CD14-positive monocyte (primary cell): ENCODE results near the gene BBLN. TPM values are rescaled to one million over a fixed set of nuclear protein-coding genes. Genes with fewer than 3 reads are reported as not detected.

Source experiments
- DNase-seq, 3 donors: peaks; one replicate each; pipeline ENCODE4 v3.0.0-alpha.2; 2011 to 2022
- H2AFZ ChIP-seq: 2 replicates; pipeline ENCODE4 v1.6.0; 2012; ENCODE audit warnings: mild to moderate bottlenecking, low read depth, low read length, inconsistent platforms; ENCODE audit not compliant: insufficient read depth, poor library complexity, severe bottlenecking
- H3K27ac ChIP-seq, 2 donors: 1 replicate in 1 of 2; 2 replicates in 1 of 2; pipeline ENCODE4 v1.5.1; 2012 to 2013; ENCODE audit warnings: low read length in 2 of 2, control low read depth in 1 of 2, inconsistent platforms in 1 of 2, low read depth in 1 of 2, mild to moderate bottlenecking in 1 of 2
- H3K27me3 ChIP-seq, 2 donors: one replicate each; pipeline versions ENCODE4 v1.6.0 to v1.6.1; 2011 to 2013; ENCODE audit warnings: low read length in 2 of 2; ENCODE audit not compliant: control insufficient read depth in 2 of 2, insufficient read depth in 2 of 2
- H3K36me3 ChIP-seq, 2 donors: replicated peaks in 1 of 2; 1 replicate in 1 of 2; 2 replicates in 1 of 2; pipeline versions ENCODE4 v1.5.1 to v1.6.1; 2012 to 2013; ENCODE audit warnings: low read length in 2 of 2, control low read depth in 1 of 2, inconsistent platforms in 1 of 2, mild to moderate bottlenecking in 1 of 2; ENCODE audit not compliant: insufficient read depth in 2 of 2, control insufficient read depth in 1 of 2
- H3K4me1 ChIP-seq, 2 donors: 1 replicate in 1 of 2; 2 replicates in 1 of 2; pipeline versions ENCODE4 v1.5.1 to v1.6.1; 2012 to 2013; ENCODE audit warnings: low read length in 2 of 2, control low read depth in 1 of 2, inconsistent platforms in 1 of 2, mild to moderate bottlenecking in 1 of 2, moderate library complexity in 1 of 2; ENCODE audit not compliant: insufficient read depth in 2 of 2, control insufficient read depth in 1 of 2
- H3K4me2 ChIP-seq: replicated peaks from 2 replicates; pipeline ENCODE3; 2012; ENCODE audit warnings: low read length, moderate library complexity, mild to moderate bottlenecking; ENCODE audit not compliant: poor library complexity, severe bottlenecking; ENCODE audit errors: extremely low read depth
- H3K4me3 ChIP-seq, 3 experiments: fragments of 200-600 bp in 1 of 3; sonication (generic) in 1 of 3; replicated peaks in 1 of 3; 1 replicate in 2 of 3; 2 replicates in 1 of 3; pipeline ENCODE4 v1.5.1; 2011 to 2013; ENCODE audit warnings: low read length in 3 of 3, mild to moderate bottlenecking in 3 of 3, control low read depth in 2 of 3, low read depth in 2 of 3, inconsistent platforms in 1 of 3, moderate library complexity in 1 of 3
- H3K79me2 ChIP-seq: 2 replicates; pipeline ENCODE4 v1.6.0; 2012; ENCODE audit warnings: mild to moderate bottlenecking, control low read depth, inconsistent platforms, low read length, moderate library complexity; ENCODE audit not compliant: insufficient read depth
- H3K9ac ChIP-seq: 2 replicates; pipeline ENCODE4 v1.6.0; 2017; ENCODE audit warnings: low read length, mild to moderate bottlenecking; ENCODE audit not compliant: insufficient read depth, poor library complexity, severe bottlenecking
- H3K9me3 ChIP-seq, 2 donors: replicated peaks in 1 of 2; 1 replicate in 1 of 2; 2 replicates in 1 of 2; pipeline versions ENCODE4 v1.5.1 to v1.6.1; 2012 to 2013; ENCODE audit warnings: low read length in 2 of 2, control low read depth in 1 of 2; ENCODE audit not compliant: control insufficient read depth in 1 of 2, insufficient read depth in 1 of 2
- H4K20me1 ChIP-seq: 2 replicates; pipeline ENCODE4 v1.6.0; 2012; ENCODE audit warnings: mild to moderate bottlenecking, low read length, control low read depth, moderate library complexity; ENCODE audit not compliant: insufficient read depth
- H3K27ac Mint-ChIP-seq, 7 donors: one replicate each; pipeline ENCODE4 v1.8.0; 2020; ENCODE audit warnings: mild to moderate bottlenecking in 7 of 7, mixed read lengths in 7 of 7, moderate library complexity in 6 of 7, inconsistent platforms in 2 of 7
- H3K27me3 Mint-ChIP-seq, 3 donors: one replicate each; pipeline ENCODE4 v1.8.0; 2021 to 2022; ENCODE audit warnings: low read depth in 3 of 3, mild to moderate bottlenecking in 3 of 3, mixed read lengths in 3 of 3, moderate library complexity in 3 of 3, inconsistent platforms in 1 of 3
- H3K36me3 Mint-ChIP-seq, 2 donors: one replicate each; pipeline ENCODE4 v1.8.0; 2020; ENCODE audit warnings: mixed read lengths in 2 of 2, inconsistent platforms in 1 of 2, mild to moderate bottlenecking in 1 of 2
- H3K4me1 Mint-ChIP-seq: one replicate; pipeline ENCODE4 v1.8.0; 2020; ENCODE audit warnings: mild to moderate bottlenecking, mixed read lengths
- H3K4me3 Mint-ChIP-seq, 2 donors: one replicate each; pipeline ENCODE4 v1.8.0; 2020; ENCODE audit warnings: mild to moderate bottlenecking in 2 of 2, mixed read lengths in 2 of 2, moderate library complexity in 1 of 2
- H3K9me3 Mint-ChIP-seq, 7 donors: one replicate each; pipeline ENCODE4 v1.8.0; 2020 to 2022; ENCODE audit warnings: mixed read lengths in 7 of 7, mild to moderate bottlenecking in 6 of 7, moderate library complexity in 6 of 7, inconsistent platforms in 2 of 7
- WGBS: methylation state at CpG from one replicate; pipeline ENCODE4 v1.1.5; 2013; ENCODE audit warnings: missing lambda C conversion rate; ENCODE audit not compliant: insufficient coverage; 5-methylcytosine and 5-hydroxymethylcytosine counted together
- intact Hi-C, 2 donors: fragments of 100-400 bp; cut with micrococcal nuclease; formaldehyde crosslinking; loops; one replicate each; pipeline versions ENCODE4 v1.15.0 to v1.15.1; 2023
- polyA plus RNA-seq, 3 donors: library from polyadenylated mRNA; depleted of rRNA in 1 of 3; unstranded in 2 of 3; stranded (reverse) in 1 of 3; fragments of 300-500 nt in 2 of 3; fragments of >200 nt in 1 of 3; fragmentation: Illumina TruSeq in 2 of 3; gene quantifications; 1 replicate in 2 of 3; 2 replicates in 1 of 3; pipeline ENCODE4 v1.2.3, GENCODE V29; 2012 to 2021
- TF ChIP-seq, protein P1 (sequence below): fragments of 200-600 bp; IDR thresholded peaks from one replicate; pipeline ENCODE4 v1.8.0; 2022; ENCODE audit warnings: antibody characterized with exemption, mild to moderate bottlenecking

BBLN gene
- polyA plus RNA-seq, 3 donors, result 51.5 to 74.8 (median 54.5) TPM

DNA sequence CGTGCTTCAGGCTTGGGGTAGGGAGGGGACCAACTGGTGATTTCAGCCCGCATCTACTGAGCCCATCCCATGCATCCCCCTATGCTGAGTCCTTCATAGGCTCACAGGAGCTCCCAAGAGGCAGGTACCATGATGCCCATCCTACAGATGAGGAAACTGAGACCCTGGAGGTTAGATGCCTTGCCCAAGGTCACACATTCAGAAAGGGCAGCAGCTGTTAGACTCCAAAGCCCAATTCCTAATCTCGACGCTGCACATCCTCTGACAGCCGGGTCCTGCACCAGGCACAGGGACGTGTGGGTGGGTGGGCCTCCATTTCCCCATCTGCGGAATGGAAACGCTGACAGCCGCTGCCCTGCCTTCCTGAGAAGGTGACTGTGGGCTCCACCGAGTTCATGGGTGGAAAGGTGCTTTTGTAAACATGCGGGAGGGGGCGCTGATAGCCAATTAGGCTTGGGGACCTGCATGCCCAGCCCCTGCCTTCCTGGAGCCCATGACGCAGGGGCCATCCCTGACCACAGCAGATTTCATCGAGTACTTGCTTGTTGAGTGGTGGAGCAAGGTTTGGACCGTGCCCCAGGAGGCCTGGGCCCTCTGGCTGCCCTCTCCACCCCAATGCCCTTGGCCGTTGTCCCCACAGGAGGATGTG lies 45.4 kb downstream of the BBLN start:
- Histone ChIP-seq H3K4me2 (no peak overlapping the region), H3K36me3 (no peaks in the 10 kb centered on the region), H3K9ac (no peak overlapping the region), H3K79me2 (no peaks in the 10 kb centered on the region), H3K4me3 (no peak overlapping the region), H3K4me1 (peaks cover 18 to 32% of the 10 kb centered on the region in 2 donors), H4K20me1 (no peaks in the 10 kb centered on the region), H2AFZ (no peak overlapping the region), H3K9me3 (no peaks in the 10 kb centered on the region), H3K27me3 (peaks cover 0 to 18% of the 10 kb centered on the region in 2 donors), H3K27ac (no peak overlapping the region)
- no peak overlapping the region for H3K27ac Mint-ChIP-seq
- intact Hi-C loops, result no loop called here
- TF ChIP-seq, protein P1, sequence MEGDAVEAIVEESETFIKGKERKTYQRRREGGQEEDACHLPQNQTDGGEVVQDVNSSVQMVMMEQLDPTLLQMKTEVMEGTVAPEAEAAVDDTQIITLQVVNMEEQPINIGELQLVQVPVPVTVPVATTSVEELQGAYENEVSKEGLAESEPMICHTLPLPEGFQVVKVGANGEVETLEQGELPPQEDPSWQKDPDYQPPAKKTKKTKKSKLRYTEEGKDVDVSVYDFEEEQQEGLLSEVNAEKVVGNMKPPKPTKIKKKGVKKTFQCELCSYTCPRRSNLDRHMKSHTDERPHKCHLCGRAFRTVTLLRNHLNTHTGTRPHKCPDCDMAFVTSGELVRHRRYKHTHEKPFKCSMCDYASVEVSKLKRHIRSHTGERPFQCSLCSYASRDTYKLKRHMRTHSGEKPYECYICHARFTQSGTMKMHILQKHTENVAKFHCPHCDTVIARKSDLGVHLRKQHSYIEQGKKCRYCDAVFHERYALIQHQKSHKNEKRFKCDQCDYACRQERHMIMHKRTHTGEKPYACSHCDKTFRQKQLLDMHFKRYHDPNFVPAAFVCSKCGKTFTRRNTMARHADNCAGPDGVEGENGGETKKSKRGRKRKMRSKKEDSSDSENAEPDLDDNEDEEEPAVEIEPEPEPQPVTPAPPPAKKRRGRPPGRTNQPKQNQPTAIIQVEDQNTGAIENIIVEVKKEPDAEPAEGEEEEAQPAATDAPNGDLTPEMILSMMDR, result no peak
- peaks cover 26% of the 10 kb centered on the region for H3K4me1 Mint-ChIP-seq
- DNase-seq, result no peak
- H3K36me3 Mint-ChIP-seq, result peaks cover 0 to 2% of the 10 kb centered on the region in 2 donors
- 88% methylated on average over 11 of the region's 16 CpGs for WGBS
- peaks cover 17 to 30% (median 26%) of the 10 kb centered on the region in 3 donors for H3K27me3 Mint-ChIP-seq
- H3K4me3 Mint-ChIP-seq, result peak overlapping the region in 1 of 2 donors; percentile 88
- H3K9me3 Mint-ChIP-seq, result peaks cover 0 to 8% (median 0%) of the 10 kb centered on the region in 7 donors

DNA sequence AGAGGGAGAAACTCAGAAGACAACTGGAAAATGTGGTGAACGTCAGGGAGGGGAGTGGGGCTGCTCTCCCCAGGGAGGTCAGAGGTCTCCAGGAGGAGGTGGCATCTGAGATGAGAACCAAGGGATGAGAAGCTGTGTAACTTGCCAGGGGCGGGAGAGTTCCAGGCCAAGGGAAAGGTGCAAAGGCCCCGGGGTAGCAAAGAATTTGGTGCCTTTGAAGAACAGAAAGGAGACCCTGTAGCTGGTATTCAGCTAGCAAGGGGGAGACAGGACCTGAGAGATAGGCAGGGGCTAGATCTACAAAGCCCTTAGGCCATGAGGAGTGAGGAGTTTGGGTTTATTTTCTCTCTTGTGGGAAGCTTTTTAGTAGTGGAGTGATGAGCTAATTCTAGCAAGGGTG lies 46.4 kb downstream of the BBLN start:
- H3K36me3 ChIP-seq, result no peaks in the 10 kb centered on the region
- H3K27ac ChIP-seq, result no peak overlapping the region
- WGBS, result 100% methylated on average over 3 of the region's 3 CpGs
- Mint-ChIP-seq H3K9me3 (peaks cover 0 to 8% (median 0%) of the 10 kb centered on the region in 7 donors), H3K27ac (peak overlapping the region in 1 of 7 donors; percentile 46), H3K27me3 (peaks cover 17 to 35% (median 26%) of the 10 kb centered on the region in 3 donors), H3K4me3 (no peak overlapping the region), H3K36me3 (peaks cover 0 to 2% of the 10 kb centered on the region in 2 donors), H3K4me1 (peaks cover 26% of the 10 kb centered on the region)
- no peaks in the 10 kb centered on the region for H3K79me2 ChIP-seq
- H3K4me2 ChIP-seq, result no peak overlapping the region
- H3K9ac ChIP-seq, result no peak overlapping the region
- intact Hi-C loops, result no loop called here
- DNase-seq, result no peak
- no peak overlapping the region for H2AFZ ChIP-seq
- no peaks in the 10 kb centered on the region for H3K9me3 ChIP-seq
- TF ChIP-seq, protein P1, result no peak
- H4K20me1 ChIP-seq, result no peaks in the 10 kb centered on the region
- peaks cover 18 to 32% of the 10 kb centered on the region in 2 donors for H3K4me1 ChIP-seq
- peaks cover 0 to 18% of the 10 kb centered on the region in 2 donors for H3K27me3 ChIP-seq
- H3K4me3 ChIP-seq, result no peak overlapping the region
